Body of pancreas (tissue), 4 donors: Measurements from ENCODE around the gene SPG21.

Experiments used
- POLR2A ChIP-seq, 3 donors: fragments of 450-650 bp; IDR thresholded peaks; one replicate each; pipeline ENCODE4 v1.6.1; 2016; ENCODE audit warnings: antibody characterized with exemption in 3 of 3, mild to moderate bottlenecking in 2 of 3
- TF ChIP-seq, protein P1 (sequence below), 7 experiments: fragments of 450-650 bp in 4 of 7; fragments of 200-600 bp in 3 of 7; sonication (generic) in 3 of 7; IDR thresholded peaks; one replicate each; pipeline ENCODE4 v1.5.1; 2016 to 2019; ENCODE audit warnings: antibody characterized with exemption in 7 of 7

DNA sequence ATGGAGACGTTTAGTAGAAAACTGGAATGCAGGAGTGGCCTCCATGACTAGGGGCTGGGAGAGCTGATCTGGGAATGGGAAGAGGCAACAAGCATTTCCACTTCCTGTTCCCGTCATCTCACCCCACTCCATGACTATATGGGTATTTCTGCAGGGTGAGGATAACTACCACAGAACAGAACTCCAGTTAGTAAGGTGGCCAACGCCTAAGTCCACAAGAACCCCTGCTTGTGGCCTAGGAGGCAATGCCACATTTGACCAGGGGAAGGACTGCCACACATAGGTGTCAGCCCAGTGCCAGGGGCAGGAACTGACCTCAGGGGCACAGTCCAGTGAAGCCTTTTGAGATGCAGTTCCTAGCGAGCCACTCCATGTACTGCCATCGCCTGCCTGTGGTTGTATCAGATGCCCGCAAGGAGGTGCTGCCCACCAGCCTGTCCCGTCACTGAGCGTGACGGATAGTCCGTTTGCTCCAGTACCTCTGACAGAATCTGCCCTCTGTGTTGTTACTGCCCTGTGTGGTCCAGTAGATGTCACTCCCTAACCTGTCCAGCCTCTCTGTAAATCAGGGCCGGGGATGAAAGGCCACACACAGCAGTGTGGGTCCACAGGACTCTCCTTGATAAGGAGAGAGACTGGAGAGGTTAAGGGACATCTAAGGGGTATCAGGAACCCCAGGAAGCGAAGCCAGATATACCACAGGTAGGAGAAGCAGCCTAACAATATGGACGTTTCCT is 43.3 kb upstream of the SPG21 start:
- TF ChIP-seq, protein P1, sequence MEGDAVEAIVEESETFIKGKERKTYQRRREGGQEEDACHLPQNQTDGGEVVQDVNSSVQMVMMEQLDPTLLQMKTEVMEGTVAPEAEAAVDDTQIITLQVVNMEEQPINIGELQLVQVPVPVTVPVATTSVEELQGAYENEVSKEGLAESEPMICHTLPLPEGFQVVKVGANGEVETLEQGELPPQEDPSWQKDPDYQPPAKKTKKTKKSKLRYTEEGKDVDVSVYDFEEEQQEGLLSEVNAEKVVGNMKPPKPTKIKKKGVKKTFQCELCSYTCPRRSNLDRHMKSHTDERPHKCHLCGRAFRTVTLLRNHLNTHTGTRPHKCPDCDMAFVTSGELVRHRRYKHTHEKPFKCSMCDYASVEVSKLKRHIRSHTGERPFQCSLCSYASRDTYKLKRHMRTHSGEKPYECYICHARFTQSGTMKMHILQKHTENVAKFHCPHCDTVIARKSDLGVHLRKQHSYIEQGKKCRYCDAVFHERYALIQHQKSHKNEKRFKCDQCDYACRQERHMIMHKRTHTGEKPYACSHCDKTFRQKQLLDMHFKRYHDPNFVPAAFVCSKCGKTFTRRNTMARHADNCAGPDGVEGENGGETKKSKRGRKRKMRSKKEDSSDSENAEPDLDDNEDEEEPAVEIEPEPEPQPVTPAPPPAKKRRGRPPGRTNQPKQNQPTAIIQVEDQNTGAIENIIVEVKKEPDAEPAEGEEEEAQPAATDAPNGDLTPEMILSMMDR (IDR thresholded peaks at IDR 0.05): peak; percentile 27 to 67 (median 61)
- no peak for TF ChIP-seq POLR2A (IDR thresholded peaks at IDR 0.05)
